ENCODE results near the gene ZC3HAV1.

DNA sequence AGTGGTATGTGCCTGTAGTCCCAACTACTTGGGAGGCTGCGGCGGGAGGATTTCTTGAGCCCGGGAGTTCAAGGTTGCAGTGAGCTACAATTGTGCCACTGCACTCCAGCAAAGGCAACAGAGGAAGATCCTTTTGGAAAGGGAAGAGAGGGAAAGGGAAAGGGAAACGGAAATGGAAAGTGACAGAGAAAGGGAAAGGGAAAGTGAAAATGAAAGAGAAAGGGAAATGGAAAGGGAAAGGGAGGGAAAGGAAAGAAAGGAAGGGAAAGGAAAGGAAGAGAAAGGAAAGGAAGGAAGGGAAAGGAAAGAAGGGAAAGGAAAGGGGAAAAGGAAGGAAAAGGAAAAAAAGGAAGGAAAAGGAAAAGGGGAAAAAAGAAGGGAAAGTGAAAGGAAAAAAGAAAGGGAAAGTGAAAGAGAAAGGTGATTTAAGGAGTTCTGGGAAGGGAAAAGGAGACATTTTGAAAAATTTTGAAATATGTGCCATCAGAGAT is 2.3 kb upstream of the ZC3HAV1 start:
- TF ChIP-seq USF1 (IDR thresholded peaks at IDR 0.05) (no peak), TAF1 (IDR thresholded peaks at IDR 0.05; ENCODE audit: low read depth) (no peak), ZBTB7A (IDR thresholded peaks at IDR 0.05; ENCODE audit: low read depth) (no peak), CREB1 (IDR thresholded peaks at IDR 0.05; ENCODE audit: low read depth) (no peak), EP300 (IDR thresholded peaks at IDR 0.05; ENCODE audit: borderline replicate concordance) (no peak), RAD21 (IDR thresholded peaks at IDR 0.05; ENCODE audit: low read depth) (no peak), REST (IDR thresholded peaks at IDR 0.05; ENCODE audit: low read depth) (no peak)
